ENCODE measurements around the gene LETMD1.

- TF ChIP-seq, protein P1, sequence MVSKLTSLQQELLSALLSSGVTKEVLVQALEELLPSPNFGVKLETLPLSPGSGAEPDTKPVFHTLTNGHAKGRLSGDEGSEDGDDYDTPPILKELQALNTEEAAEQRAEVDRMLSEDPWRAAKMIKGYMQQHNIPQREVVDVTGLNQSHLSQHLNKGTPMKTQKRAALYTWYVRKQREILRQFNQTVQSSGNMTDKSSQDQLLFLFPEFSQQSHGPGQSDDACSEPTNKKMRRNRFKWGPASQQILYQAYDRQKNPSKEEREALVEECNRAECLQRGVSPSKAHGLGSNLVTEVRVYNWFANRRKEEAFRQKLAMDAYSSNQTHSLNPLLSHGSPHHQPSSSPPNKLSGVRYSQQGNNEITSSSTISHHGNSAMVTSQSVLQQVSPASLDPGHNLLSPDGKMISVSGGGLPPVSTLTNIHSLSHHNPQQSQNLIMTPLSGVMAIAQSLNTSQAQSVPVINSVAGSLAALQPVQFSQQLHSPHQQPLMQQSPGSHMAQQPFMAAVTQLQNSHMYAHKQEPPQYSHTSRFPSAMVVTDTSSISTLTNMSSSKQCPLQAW (CRISPR knock-in tag; IDR thresholded peaks at IDR 0.05) = no peak
- TF ChIP-seq ZNF264 (CRISPR knock-in tag; IDR thresholded peaks at IDR 0.05) (no peak), NCOA2 (CRISPR knock-in tag; IDR thresholded peaks at IDR 0.05) (no peak)
Measured at GRCh38 chr12:51048661-51049251, 629 bp downstream of the LETMD1 start.
